OCI-LY1 (cell line): ENCODE measurements around the gene CIAPIN1.

Experiments
- EZH2 ChIP-seq: fragments of 200-600 bp; sonication (generic), shearing (Covaris generic); IDR thresholded peaks from 2 replicates; pipeline ENCODE4 v1.8.0; 2017; ENCODE audit warnings: borderline replicate concordance, mixed run types, mild to moderate bottlenecking, antibody characterized with exemption, low read length, moderate library complexity, mixed read lengths
- TF ChIP-seq, protein P1 (sequence below): fragments of 200-600 bp; sonication (generic), shearing (Covaris generic); IDR thresholded peaks from 2 replicates; pipeline ENCODE4 v1.5.1; 2017; ENCODE audit warnings: mild to moderate bottlenecking, antibody characterized with exemption, low read length, moderate library complexity, mixed read lengths

DNA sequence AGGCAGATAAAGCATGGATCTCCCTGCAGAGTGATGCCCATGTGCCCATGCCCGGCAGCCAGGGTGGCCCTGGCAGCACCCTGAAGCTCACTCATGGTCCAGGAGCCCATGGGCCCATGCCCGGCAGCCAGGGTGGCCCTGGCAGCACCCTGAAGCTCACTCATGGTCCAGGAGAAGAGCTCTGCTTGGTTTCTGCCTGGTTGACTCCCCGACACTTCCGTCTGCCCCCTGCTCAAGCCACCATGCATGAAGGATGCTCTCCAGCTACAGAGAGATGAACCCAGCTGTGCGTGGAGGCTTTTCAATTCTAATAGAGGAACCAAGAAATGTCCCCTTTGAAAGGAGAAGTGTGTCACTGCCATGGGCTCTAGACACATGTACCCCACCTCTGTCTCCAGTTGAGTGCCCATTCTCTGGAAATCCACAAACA is 33.9 kb downstream of the CIAPIN1 start:
- TF ChIP-seq, protein P1, sequence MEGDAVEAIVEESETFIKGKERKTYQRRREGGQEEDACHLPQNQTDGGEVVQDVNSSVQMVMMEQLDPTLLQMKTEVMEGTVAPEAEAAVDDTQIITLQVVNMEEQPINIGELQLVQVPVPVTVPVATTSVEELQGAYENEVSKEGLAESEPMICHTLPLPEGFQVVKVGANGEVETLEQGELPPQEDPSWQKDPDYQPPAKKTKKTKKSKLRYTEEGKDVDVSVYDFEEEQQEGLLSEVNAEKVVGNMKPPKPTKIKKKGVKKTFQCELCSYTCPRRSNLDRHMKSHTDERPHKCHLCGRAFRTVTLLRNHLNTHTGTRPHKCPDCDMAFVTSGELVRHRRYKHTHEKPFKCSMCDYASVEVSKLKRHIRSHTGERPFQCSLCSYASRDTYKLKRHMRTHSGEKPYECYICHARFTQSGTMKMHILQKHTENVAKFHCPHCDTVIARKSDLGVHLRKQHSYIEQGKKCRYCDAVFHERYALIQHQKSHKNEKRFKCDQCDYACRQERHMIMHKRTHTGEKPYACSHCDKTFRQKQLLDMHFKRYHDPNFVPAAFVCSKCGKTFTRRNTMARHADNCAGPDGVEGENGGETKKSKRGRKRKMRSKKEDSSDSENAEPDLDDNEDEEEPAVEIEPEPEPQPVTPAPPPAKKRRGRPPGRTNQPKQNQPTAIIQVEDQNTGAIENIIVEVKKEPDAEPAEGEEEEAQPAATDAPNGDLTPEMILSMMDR = no peak
- no peak for TF ChIP-seq EZH2
